KBM-7 (cell line): Measurements from ENCODE around the gene NOL9.
"Not testable (repeated sequence)": the region's sequence is repeated elsewhere in the genome, so short reads cannot be mapped to it uniquely, and the experiment has no call there.

Source experiments
- DNase-seq: peaks from one replicate; pipeline ENCODE4 v3.0.0-alpha.2; 2015
- in situ Hi-C: fragments of 300-500 bp; cut with MboI; formaldehyde crosslinking; loops from 2 replicates; pipeline ENCODE4 v1.14.3; 2020; ENCODE audit warnings: low sequenced_read_pairs, low pct_unique_long_range_greater_than_20kb, mixed read lengths

Gene NOL9

GRCh38 chr1:6554031-6554906 is at the start of gene NOL9:
Gene NOL9, minus strand, starts transcription at chr1:6554513. Its CDS starts 11 bp downstream, at chr1:6554502.
- peak; percentile 95 for DNase-seq
- in situ Hi-C loops, result no loop called here

GRCh38 chr1:6603238-6603914 is 49.1 kb upstream of the NOL9 start:
- in situ Hi-C loops, result no loop called here
- DNase-seq, result no peak

GRCh38 chr1:6602669-6603237 is 48.4 kb upstream of the NOL9 start, which contains the start of gene KLHL21:
Gene KLHL21, minus strand, starts transcription at chr1:6602869. Its CDS starts 52 bp downstream, at chr1:6602817.
- in situ Hi-C loops, result no loop called here
- peak; percentile 75 for DNase-seq

GRCh38 chr1:6601923-6602668 is 47.8 kb upstream of the NOL9 start:
- no peak for DNase-seq
- in situ Hi-C loops, result no loop called here

- in situ Hi-C loops, result no loop called here
- peak; percentile 70 for DNase-seq
Measured at GRCh38 chr1:6601049-6601922, 47.0 kb upstream of the NOL9 start.

GRCh38 chr1:6600410-6601048 is 46.2 kb upstream of the NOL9 start:
- in situ Hi-C loops, result no loop called here
- no peak for DNase-seq

GRCh38 chr1:6599991-6600390 is 45.7 kb upstream of the NOL9 start:
- in situ Hi-C loops, DNase-seq: not testable (repeated sequence)

GRCh38 chr1:6599141-6599975 is 45.0 kb upstream of the NOL9 start:
- in situ Hi-C loops, result no loop called here
- DNase-seq, result peak; percentile 59

- in situ Hi-C loops, result no loop called here
- DNase-seq, result no peak
Measured at GRCh38 chr1:6597777-6598131, 43.4 kb upstream of the NOL9 start.

- no peak for DNase-seq
- in situ Hi-C loops, result no loop called here
Measured at GRCh38 chr1:6596886-6597776, 42.8 kb upstream of the NOL9 start.

- DNase-seq, result no peak
- in situ Hi-C loops, result no loop called here
Measured at GRCh38 chr1:6596351-6596750, 42.0 kb upstream of the NOL9 start.

GRCh38 chr1:6594977-6595740 is 40.8 kb upstream of the NOL9 start:
- DNase-seq, result no peak
- in situ Hi-C loops, result no loop called here

GRCh38 chr1:6593810-6594209 is 39.5 kb upstream of the NOL9 start:
- in situ Hi-C loops, result no loop called here
- no peak for DNase-seq

GRCh38 chr1:6592865-6593593 is 38.7 kb upstream of the NOL9 start:
- in situ Hi-C loops, result no loop called here
- DNase-seq, result no peak

- DNase-seq, result no peak
- in situ Hi-C loops, result no loop called here
Measured at GRCh38 chr1:6592441-6592840, 38.1 kb upstream of the NOL9 start.
